Cardiac fibroblast (primary cell): ENCODE results near the gene ASPA.

Experiments used
- DNase-seq, 2 donors: peaks; one replicate each; pipeline versions ENCODE4 v3.0.0 to v3.0.0-alpha.2; 2010; ENCODE audit warnings: low read depth in 2 of 2
- H3K4me3 ChIP-seq, 2 donors: replicated peaks in 1 of 2; 1 replicate in 1 of 2; 2 replicates in 1 of 2; pipeline ENCODE4 v1.5.1; 2011; ENCODE audit warnings: low read depth in 2 of 2, low read length in 2 of 2, mild to moderate bottlenecking in 2 of 2, moderate library complexity in 1 of 2
- CTCF ChIP-seq: IDR thresholded peaks from one replicate; pipeline ENCODE4 v1.5.1; 2011; ENCODE audit warnings: low read depth, mild to moderate bottlenecking, low read length, inconsistent platforms

Gene ASPA

DNA sequence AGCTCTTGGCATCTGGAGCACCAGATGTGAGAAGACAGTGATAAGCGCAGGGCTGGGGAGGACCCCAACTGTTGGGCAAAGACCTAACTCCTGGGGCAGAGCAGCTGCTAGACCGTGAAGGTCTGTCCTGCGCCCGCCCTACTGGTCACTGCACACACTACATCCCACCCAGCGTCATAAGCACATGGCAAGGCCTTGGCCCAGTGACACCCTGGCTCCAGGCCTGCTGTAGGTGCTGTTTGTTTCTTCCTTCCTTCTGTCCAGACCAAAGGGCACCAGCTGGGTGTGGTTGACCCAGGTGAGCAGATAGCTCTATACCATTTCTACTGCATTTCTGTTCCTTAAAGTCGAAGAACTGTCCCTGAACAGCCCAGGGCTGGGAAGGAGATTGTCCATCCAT is 75.4 kb downstream of the ASPA start:
- DNase-seq: no peak
- no peak for TF ChIP-seq CTCF
- H3K4me3 ChIP-seq: no peak overlapping the region

GRCh38 chr17:3552916-3553315 is 77.1 kb downstream of the ASPA start:
- no peak for DNase-seq
- H3K4me3 ChIP-seq: no peak overlapping the region
- no peak for TF ChIP-seq CTCF
